ENCODE results near the gene ERP29. TPM values are rescaled to one million over a fixed set of nuclear protein-coding genes. Genes with fewer than 3 reads are reported as not detected.
"Not testable (repeated sequence)": the region's sequence is repeated elsewhere in the genome, so short reads cannot be mapped to it uniquely, and the experiment has no call there.

ERP29 gene
- total RNA-seq, 1 donor from 2014 or later: 144 TPM

DNA sequence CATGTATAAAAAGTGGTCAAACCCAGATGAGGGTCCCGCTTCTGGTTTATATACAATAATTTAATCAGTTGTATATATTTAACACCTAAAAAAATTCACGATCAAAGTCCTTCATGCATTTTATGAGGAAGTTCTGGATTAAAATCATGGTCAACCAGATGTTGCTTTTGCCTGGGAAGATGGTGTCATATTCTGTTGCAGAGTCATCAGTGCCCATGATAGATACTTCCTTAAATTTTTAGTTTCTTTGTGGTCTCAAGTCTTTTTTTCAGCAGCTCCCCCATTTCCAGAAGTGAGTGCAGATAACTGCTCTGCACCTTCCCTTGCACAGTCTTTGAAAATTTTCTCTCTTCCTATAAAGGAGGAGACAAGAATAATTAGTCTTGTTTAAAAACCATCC, 16.1 kb downstream of the ERP29 start:
- TF ChIP-seq, protein P1, sequence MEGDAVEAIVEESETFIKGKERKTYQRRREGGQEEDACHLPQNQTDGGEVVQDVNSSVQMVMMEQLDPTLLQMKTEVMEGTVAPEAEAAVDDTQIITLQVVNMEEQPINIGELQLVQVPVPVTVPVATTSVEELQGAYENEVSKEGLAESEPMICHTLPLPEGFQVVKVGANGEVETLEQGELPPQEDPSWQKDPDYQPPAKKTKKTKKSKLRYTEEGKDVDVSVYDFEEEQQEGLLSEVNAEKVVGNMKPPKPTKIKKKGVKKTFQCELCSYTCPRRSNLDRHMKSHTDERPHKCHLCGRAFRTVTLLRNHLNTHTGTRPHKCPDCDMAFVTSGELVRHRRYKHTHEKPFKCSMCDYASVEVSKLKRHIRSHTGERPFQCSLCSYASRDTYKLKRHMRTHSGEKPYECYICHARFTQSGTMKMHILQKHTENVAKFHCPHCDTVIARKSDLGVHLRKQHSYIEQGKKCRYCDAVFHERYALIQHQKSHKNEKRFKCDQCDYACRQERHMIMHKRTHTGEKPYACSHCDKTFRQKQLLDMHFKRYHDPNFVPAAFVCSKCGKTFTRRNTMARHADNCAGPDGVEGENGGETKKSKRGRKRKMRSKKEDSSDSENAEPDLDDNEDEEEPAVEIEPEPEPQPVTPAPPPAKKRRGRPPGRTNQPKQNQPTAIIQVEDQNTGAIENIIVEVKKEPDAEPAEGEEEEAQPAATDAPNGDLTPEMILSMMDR (IDR thresholded peaks at IDR 0.05; ENCODE audit: unreplicated experiment): no peak
- no peak overlapping the region for H3K27ac Mint-ChIP-seq
- H3K27me3 Mint-ChIP-seq: no peaks in the 10 kb centered on the region

DNA sequence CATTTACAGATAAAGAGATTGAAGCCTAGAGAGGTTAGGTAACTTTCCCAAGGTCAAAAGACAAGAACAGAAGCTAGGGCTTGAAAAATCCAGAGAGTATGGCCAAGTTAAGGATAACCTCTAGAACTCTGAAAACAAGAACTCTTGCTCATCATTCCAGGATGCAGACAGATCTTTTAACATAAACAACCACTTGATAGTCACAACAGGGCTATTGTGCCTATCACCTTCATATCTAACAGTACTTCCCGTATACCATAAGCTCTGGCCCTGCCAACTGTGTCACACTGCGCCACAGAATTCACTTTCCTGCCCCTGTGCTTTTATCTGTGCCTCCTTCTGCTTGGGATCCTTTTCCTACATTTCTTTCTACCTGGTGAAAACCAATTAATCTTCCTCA, 18.2 kb downstream of the ERP29 start:
- H3K4me3 Mint-ChIP-seq (ENCODE audit: low read depth): no peak overlapping the region
- H3K27ac Mint-ChIP-seq: peak overlapping the region; percentile 38
- peaks cover 12% of the 10 kb centered on the region for H3K36me3 Mint-ChIP-seq (ENCODE audit: insufficient read depth)
- no peak for DNase-seq (ENCODE audit: low spot score, unreplicated experiment)
- no peaks in the 10 kb centered on the region for H3K9me3 Mint-ChIP-seq (ENCODE audit: low read depth)
- no peaks in the 10 kb centered on the region for H3K27me3 Mint-ChIP-seq
- TF ChIP-seq, protein P1 (IDR thresholded peaks at IDR 0.05; ENCODE audit: unreplicated experiment): no peak
- no peaks in the 10 kb centered on the region for H3K4me1 Mint-ChIP-seq (ENCODE audit: low read depth)

More for the DNA sequence above, 16.1 kb downstream of the ERP29 start:
- no peak for DNase-seq (ENCODE audit: low spot score, unreplicated experiment)
- H3K4me3 Mint-ChIP-seq (ENCODE audit: low read depth): no peak overlapping the region
- H3K9me3 Mint-ChIP-seq (ENCODE audit: low read depth): no peaks in the 10 kb centered on the region
- H3K36me3 Mint-ChIP-seq (ENCODE audit: insufficient read depth): peaks cover 16% of the 10 kb centered on the region
- H3K4me1 Mint-ChIP-seq (ENCODE audit: low read depth): no peaks in the 10 kb centered on the region

DNA sequence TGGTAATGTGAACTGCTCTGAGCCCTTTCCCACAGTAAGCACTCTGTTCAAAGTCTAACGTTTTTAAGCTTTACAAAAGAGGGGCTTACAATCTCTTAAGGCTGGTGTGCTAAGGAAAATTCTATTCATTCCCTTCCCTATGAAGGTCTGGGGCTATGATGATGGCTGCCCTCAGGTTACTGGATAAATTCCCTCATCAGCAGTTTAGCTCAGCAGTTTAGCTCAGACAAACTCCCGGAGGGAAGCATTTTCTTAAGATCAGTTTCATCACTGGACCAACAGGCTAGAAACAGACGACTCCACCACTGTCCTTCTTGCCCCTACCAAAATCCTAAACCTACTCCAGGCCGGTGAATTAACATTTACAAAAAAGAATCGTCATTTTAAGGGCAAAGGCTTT, 19.1 kb downstream of the ERP29 start:
- TF ChIP-seq, protein P1 (IDR thresholded peaks at IDR 0.05; ENCODE audit: unreplicated experiment): no peak

DNA sequence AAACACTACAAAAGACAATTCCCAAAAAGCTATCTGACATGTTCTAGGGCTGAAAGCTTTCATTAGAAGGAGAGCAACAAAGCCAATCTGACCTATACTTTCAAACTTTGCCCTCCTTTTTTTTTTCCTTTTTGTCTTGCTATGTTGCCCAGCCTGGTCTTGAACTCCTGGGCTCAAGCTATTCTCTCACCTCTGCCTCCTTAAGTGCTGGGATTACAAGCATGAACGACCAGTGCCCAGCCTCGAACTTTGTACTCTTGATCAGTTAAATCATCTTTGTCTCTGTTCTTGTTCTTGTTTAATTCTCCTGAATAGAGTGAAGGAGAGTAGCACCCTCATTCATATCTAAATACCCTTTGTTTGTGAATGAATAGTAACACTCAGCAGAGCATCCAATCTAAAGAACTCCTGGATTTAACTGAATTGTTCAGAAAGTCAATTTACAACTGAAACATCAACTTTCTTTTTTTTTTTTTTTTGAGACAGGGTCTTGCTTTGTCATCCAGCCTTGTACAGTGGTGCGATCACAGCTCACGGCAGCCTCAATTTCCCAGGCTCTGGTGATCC, 22.1 kb downstream of the ERP29 start:
- Mint-ChIP-seq H3K4me1 (ENCODE audit: low read depth) (no peaks in the 10 kb centered on the region), H3K36me3 (ENCODE audit: insufficient read depth) (peaks cover 22% of the 10 kb centered on the region), H3K27ac (no peak overlapping the region), H3K4me3 (ENCODE audit: low read depth) (no peak overlapping the region), H3K27me3 (no peaks in the 10 kb centered on the region), H3K9me3 (ENCODE audit: low read depth) (no peaks in the 10 kb centered on the region)
- no peak for DNase-seq (ENCODE audit: low spot score, unreplicated experiment)
- TF ChIP-seq, protein P1 (IDR thresholded peaks at IDR 0.05; ENCODE audit: unreplicated experiment): no peak

More for the DNA sequence above, 19.1 kb downstream of the ERP29 start:
- H3K9me3 Mint-ChIP-seq (ENCODE audit: low read depth): no peaks in the 10 kb centered on the region
- no peak overlapping the region for H3K4me3 Mint-ChIP-seq (ENCODE audit: low read depth)
- H3K27me3 Mint-ChIP-seq: no peaks in the 10 kb centered on the region
- no peak for DNase-seq (ENCODE audit: low spot score, unreplicated experiment)
- no peaks in the 10 kb centered on the region for H3K4me1 Mint-ChIP-seq (ENCODE audit: low read depth)
- H3K36me3 Mint-ChIP-seq (ENCODE audit: insufficient read depth): peaks cover 13% of the 10 kb centered on the region
- peak overlapping the region; percentile 84 for H3K27ac Mint-ChIP-seq

- H3K27me3 Mint-ChIP-seq; H3K4me1 Mint-ChIP-seq (ENCODE audit: low read depth); H3K9me3 Mint-ChIP-seq (ENCODE audit: low read depth); DNase-seq (ENCODE audit: low spot score, unreplicated experiment); H3K27ac Mint-ChIP-seq; H3K4me3 Mint-ChIP-seq (ENCODE audit: low read depth): not testable (repeated sequence)
- H3K36me3 Mint-ChIP-seq (ENCODE audit: insufficient read depth): peaks cover 20% of the 10 kb centered on the region
Measured at GRCh38 chr12:112036614-112037013, 23.4 kb downstream of the ERP29 start.

GRCh38 chr12:112046003-112046402, 32.8 kb downstream of the ERP29 start:
- DNase-seq (ENCODE audit: low spot score, unreplicated experiment): no peak
- no peak overlapping the region for H3K4me3 Mint-ChIP-seq (ENCODE audit: low read depth)
- H3K9me3 Mint-ChIP-seq (ENCODE audit: low read depth): no peaks in the 10 kb centered on the region
- H3K36me3 Mint-ChIP-seq (ENCODE audit: insufficient read depth): peaks cover 22% of the 10 kb centered on the region
- TF ChIP-seq, protein P1 (IDR thresholded peaks at IDR 0.05; ENCODE audit: unreplicated experiment): no peak
- no peaks in the 10 kb centered on the region for H3K27me3 Mint-ChIP-seq
- H3K27ac Mint-ChIP-seq: peak overlapping the region; percentile 75
- no peaks in the 10 kb centered on the region for H3K4me1 Mint-ChIP-seq (ENCODE audit: low read depth)

Measured in progenitor cell of endocrine pancreas (in vitro differentiated cells).